Bronchial epithelial cell (primary cell): ENCODE results near the gene DHRS2. TPM values are rescaled to one million over a fixed set of nuclear protein-coding genes. Genes with fewer than 3 reads are reported as not detected.
"Not testable (repeated sequence)": the region's sequence is repeated elsewhere in the genome, so short reads cannot be mapped to it uniquely, and the experiment has no call there.

Experiments used
- DNase-seq: peaks from one replicate; pipeline ENCODE4 v3.0.0-alpha.2; 2010; ENCODE audit warnings: low read depth
- FAIRE-seq: peaks from 2 replicates; lab custom pipeline; 2011; peaks lifted over from hg19 to GRCh38; lab: Jason Lieb, UNC
- H3K27me3 ChIP-seq: 2 replicates; pipeline ENCODE4 v1.5.1; 2011; ENCODE audit warnings: low read length; ENCODE audit not compliant: control insufficient read depth, insufficient read depth
- H3K36me3 ChIP-seq: 2 replicates; pipeline ENCODE4 v1.5.1; 2011; ENCODE audit warnings: low read length; ENCODE audit not compliant: control insufficient read depth, insufficient read depth
- H3K4me3 ChIP-seq: 2 replicates; pipeline ENCODE4 v1.5.1; 2011; ENCODE audit warnings: mild to moderate bottlenecking, low read depth, low read length, control low read depth
- total RNA-seq: library from RNA; depleted of rRNA; stranded (reverse); fragments of >200 nt; gene quantifications from 2 replicates; pipeline ENCODE4 v1.2.1, GENCODE V29; 2014
- TF ChIP-seq, protein P1 (sequence below): IDR thresholded peaks from 2 replicates; pipeline ENCODE4 v1.5.1; 2011; ENCODE audit warnings: mild to moderate bottlenecking, moderate library complexity, low read length, control low read depth, inconsistent platforms; ENCODE audit not compliant: insufficient read depth, severe bottlenecking

Gene DHRS2, protein sequence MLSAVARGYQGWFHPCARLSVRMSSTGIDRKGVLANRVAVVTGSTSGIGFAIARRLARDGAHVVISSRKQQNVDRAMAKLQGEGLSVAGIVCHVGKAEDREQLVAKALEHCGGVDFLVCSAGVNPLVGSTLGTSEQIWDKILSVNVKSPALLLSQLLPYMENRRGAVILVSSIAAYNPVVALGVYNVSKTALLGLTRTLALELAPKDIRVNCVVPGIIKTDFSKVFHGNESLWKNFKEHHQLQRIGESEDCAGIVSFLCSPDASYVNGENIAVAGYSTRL
- not detected in 2 replicates for total RNA-seq

DNA sequence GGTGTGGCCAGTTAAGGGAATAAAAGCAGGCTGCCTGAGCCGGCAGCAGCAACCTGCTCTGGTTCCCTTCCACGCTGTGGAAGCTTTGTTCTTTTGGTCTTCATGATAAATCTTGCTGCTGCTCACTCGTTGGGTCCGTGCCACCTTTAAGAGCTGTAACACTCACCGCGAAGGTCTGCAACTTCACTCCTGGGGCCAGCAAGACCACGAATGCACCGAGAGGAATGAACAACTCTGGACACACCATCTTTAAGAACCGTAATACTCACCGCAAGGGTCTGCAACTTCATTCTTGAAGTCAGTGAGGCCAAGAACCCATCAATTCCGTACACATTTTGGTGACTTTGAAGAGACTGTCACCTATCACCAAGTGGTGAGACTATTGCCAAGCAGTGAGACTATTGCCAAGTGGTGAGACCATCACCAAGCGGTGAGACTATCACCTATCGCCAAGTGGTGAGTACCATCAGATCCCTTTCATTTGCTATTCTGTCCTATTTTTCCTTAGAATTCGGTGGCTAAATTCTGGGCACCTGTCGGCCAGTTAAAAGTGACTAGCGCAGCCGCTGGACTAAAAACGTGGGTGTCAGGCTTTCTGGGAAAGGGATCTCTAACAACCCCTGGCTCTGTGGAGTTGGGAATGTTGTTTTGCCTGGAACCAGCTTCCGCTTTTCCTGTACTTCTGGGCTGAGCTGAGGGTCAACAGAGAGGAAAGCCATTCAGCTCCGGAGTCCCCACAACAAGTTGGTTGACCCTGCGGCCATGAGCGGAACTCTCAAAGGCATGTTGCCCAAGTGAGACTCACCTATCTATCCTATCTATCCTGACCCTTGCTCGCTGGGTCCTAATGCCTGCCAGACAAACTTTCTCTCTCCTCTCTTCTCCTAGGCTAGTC, at the start of gene DHRS2:
TSS of gene DHRS2 (plus strand) at position 48 of the 895 bp plus-strand sequence. CDS start 2,501 bp downstream, outside the sequence.
- DNase-seq (no peak), FAIRE-seq (no peak)
- no peak within 1 kb of the TSS for H3K4me3 ChIP-seq
- TF ChIP-seq, protein P1, sequence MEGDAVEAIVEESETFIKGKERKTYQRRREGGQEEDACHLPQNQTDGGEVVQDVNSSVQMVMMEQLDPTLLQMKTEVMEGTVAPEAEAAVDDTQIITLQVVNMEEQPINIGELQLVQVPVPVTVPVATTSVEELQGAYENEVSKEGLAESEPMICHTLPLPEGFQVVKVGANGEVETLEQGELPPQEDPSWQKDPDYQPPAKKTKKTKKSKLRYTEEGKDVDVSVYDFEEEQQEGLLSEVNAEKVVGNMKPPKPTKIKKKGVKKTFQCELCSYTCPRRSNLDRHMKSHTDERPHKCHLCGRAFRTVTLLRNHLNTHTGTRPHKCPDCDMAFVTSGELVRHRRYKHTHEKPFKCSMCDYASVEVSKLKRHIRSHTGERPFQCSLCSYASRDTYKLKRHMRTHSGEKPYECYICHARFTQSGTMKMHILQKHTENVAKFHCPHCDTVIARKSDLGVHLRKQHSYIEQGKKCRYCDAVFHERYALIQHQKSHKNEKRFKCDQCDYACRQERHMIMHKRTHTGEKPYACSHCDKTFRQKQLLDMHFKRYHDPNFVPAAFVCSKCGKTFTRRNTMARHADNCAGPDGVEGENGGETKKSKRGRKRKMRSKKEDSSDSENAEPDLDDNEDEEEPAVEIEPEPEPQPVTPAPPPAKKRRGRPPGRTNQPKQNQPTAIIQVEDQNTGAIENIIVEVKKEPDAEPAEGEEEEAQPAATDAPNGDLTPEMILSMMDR = no peak
- no peaks in the 10 kb centered on the region for H3K27me3 ChIP-seq
- no peaks in the 10 kb centered on the region for H3K36me3 ChIP-seq

DNA sequence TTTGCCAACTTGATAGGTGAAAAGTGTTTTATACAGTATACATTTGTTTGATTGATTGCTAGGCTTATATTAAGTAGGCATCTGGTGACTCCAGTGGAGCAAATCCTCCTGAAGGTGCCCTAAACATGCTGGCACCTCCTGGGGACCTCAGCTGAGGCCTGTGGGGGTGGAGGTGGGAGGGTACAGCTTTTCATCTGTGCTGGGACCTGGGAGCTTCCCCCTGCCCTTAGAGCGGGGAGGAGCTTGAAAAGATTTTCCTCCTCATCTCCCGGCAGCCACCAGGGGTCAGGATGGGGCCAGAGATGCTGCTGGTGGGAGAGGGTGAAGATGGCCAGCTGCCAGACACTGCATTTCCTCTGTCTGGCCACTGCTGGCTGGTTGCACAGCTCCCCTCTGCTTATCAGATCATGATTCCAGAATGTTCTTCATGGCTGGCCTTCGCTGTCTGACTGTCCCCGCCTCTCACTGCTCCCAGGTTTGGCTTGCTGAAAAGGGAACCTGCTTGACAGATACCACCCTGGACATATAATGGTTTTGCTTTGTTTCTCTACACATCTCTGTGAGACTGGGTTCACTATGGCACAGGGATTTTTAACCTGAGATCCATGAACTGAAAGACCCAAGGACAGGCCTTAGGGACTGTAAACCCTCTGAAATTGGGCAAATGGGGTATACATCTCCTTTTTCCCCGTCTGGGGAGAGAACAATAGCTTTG, 47.1 kb upstream of the DHRS2 start:
- no peak overlapping the region for H3K4me3 ChIP-seq
- H3K36me3 ChIP-seq = no peaks in the 10 kb centered on the region
- TF ChIP-seq, protein P1 = peak; percentile 85
- FAIRE-seq (no peak), DNase-seq (peak; percentile 68)
- no peaks in the 10 kb centered on the region for H3K27me3 ChIP-seq

DNA sequence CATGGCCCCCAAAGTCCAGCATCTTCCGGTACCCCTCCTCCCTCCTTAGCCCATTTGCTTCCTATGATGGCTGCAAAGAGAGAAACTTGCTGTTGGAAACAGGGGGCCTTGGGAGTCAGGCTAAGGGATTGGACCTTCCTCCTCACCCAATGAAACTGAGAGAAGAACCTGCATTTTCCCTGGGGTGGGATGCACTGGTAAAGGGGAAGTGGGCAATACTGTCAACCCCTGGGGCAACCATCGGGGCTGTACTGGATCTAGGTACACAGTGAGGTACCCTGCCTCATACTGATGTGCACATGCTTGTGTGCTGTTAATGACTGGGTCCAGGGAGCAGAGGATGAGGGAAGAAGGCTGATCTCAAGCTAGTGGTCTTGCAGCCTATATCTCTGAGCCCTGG, 46.6 kb upstream of the DHRS2 start:
- no peak overlapping the region for H3K4me3 ChIP-seq
- no peak for FAIRE-seq
- no peaks in the 10 kb centered on the region for H3K27me3 ChIP-seq
- TF ChIP-seq, protein P1 = no peak
- DNase-seq = no peak
- H3K36me3 ChIP-seq = no peaks in the 10 kb centered on the region

DNA sequence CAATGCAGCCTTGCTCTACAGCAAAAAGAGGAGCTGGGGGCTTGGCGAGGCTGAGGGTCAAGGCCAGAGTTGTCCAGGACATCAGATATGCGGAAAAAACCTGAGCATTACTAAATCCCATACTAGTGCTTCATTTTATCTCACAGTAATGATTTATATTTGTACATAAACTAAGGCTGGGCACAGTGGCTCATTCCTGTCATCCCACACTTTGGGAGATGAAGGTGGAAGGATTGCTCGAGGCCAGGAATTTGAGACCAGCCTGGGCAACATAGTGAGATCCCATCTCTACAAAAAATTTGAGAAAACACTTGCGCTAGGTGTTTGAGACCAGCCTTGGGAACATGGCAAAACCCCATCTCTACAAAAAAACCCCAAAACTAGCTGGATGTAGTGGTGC, 46.0 kb upstream of the DHRS2 start:
- Histone ChIP-seq H3K36me3 (no peaks in the 10 kb centered on the region), H3K27me3 (no peaks in the 10 kb centered on the region), H3K4me3 (no peak overlapping the region)
- TF ChIP-seq, protein P1 = no peak
- DNase-seq (no peak), FAIRE-seq (no peak)

DNA sequence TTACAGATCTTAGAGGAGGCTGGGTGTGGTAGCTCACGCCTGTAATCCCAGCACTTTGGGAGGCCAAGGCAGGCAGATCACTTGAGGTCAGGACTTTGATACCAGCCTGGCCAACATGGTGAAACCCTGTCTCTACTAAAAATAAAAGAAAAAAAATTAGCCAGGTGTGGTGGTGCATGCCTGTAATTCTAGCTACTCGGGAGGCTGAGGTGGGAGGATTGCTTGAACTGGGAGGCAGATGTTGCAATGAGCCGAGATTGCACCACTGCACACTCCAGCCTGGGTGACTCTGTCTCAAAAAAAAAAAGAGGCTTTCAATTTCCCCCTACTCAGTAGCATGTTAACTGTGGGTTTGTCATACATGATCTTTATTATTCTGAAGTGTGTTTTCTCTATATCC, 42.0 kb upstream of the DHRS2 start:
- H3K36me3 ChIP-seq, H3K4me3 ChIP-seq, DNase-seq, H3K27me3 ChIP-seq, FAIRE-seq: not testable (repeated sequence)

DNA sequence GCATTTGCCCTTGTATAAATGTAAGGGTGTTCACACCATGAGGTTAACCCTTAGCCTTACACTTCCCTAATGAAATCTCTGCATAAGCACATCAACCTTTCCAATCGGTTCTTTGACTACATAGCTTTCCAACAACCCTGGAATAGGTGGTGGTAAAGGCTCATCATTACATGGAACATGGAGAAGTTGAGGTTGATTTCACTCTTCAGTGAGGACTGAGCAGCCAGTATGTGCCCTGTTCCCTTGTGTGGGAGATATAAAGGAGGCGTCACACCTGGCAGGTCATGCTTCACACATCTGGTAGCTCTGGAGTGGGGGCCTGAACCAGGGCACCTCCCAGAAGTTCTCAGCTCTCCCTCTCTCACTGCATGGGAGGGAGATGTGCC, 35.8 kb upstream of the DHRS2 start:
- Histone ChIP-seq H3K4me3 (no peak overlapping the region), H3K27me3 (no peaks in the 10 kb centered on the region), H3K36me3 (no peaks in the 10 kb centered on the region)
- DNase-seq = no peak
- FAIRE-seq = no peak
- TF ChIP-seq, protein P1 = no peak
